Activated naive CD8-positive, alpha-beta T cell treated with anti-CD3 and anti-CD28 coated beads, Interleukin-2, amount 50 U/mL, for 24 hours (primary cell): ENCODE results near the gene SLC38A11.
A peak's percentile ranks its signal among the peaks of the same experiment; 100 is the strongest.
"Not testable (repeated sequence)": the region's sequence is repeated elsewhere in the genome, so short reads cannot be mapped to it uniquely, and the experiment has no call there.

Experiments used
- ATAC-seq: fragments of 150-1000 bp; cut with Tn5 transposase; one replicate; pipeline ENCODE4 v1.10.0; 2021
- DNase-seq: peaks from one replicate; pipeline ENCODE4 v3.0.0; 2021
- H3K27ac Mint-ChIP-seq: one replicate; pipeline ENCODE4 v1.8.0; 2021; ENCODE audit warnings: mild to moderate bottlenecking, mixed read lengths
- H3K27me3 Mint-ChIP-seq: one replicate; pipeline ENCODE4 v1.8.0; 2021; ENCODE audit warnings: mixed read lengths
- H3K36me3 Mint-ChIP-seq: one replicate; pipeline ENCODE4 v1.8.0; 2021; ENCODE audit warnings: low read depth, mixed read lengths
- H3K4me1 Mint-ChIP-seq: one replicate; pipeline ENCODE4 v1.8.0; 2021; ENCODE audit warnings: mixed read lengths
- H3K4me3 Mint-ChIP-seq: one replicate; pipeline ENCODE4 v1.8.0; 2021; ENCODE audit warnings: mild to moderate bottlenecking, moderate library complexity, mixed read lengths
- H3K9me3 Mint-ChIP-seq: one replicate; pipeline ENCODE4 v1.8.0; 2021; ENCODE audit warnings: mixed read lengths

SLC38A11 gene, protein sequence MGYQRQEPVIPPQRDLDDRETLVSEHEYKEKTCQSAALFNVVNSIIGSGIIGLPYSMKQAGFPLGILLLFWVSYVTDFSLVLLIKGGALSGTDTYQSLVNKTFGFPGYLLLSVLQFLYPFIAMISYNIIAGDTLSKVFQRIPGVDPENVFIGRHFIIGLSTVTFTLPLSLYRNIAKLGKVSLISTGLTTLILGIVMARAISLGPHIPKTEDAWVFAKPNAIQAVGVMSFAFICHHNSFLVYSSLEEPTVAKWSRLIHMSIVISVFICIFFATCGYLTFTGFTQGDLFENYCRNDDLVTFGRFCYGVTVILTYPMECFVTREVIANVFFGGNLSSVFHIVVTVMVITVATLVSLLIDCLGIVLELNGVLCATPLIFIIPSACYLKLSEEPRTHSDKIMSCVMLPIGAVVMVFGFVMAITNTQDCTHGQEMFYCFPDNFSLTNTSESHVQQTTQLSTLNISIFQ

DNA sequence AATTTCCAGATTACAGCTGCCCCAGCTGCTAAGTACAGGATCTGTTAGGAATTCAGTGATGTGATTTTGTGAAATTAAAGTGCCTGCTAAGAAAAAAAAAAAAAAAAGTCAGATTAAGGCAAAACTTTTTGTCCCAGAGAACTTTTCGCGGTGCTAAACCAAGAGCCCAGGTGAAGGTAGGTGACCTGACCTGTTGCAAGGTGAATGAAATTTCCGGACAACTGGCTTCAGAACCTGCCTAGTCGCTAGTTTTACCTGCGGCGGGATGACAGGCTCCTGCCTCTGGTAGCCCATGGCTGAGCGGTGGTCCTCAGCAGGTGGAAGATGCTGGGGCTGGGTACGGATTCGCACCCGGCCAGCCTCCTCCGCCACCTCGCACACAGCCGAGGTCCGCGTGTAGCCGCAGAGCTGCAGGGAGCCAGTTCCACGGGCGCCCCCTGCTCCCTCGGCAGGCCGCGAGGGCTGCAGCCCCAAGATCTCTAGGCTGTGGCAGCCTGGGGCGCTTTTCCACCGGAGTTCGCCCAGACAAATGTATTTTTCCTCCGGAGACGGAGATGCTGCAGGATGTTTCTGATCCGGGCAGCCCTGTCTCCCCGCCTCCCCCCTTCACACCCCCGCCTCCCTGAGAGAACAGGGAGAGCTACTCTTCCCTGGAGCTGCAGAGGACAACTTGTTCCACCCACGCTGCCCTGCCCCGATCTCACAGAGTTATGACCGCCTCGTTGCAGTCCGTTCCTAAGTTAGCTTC is at the start of gene SLC38A11:
Gene SLC38A11, minus strand, starts transcription at position 572 of the 748 bp plus-strand sequence. Its CDS starts 278 bp downstream, at position 294.
- peaks cover 24% of the 10 kb centered on the region for H3K27me3 Mint-ChIP-seq
- no peak for DNase-seq
- no peaks in the 10 kb centered on the region for H3K36me3 Mint-ChIP-seq
- no peak within 1 kb of the TSS for H3K27ac Mint-ChIP-seq
- ATAC-seq = peak; percentile 36
- H3K9me3 Mint-ChIP-seq = no peaks in the 10 kb centered on the region
- peaks cover 5% of the 10 kb centered on the region for H3K4me1 Mint-ChIP-seq
- peak within 1 kb of the TSS; percentile 5 for H3K4me3 Mint-ChIP-seq

GRCh38 chr2:165003443-165004130 is 48.3 kb upstream of the SLC38A11 start:
- ATAC-seq (no peak), DNase-seq (no peak)
- H3K9me3 Mint-ChIP-seq = no peaks in the 10 kb centered on the region
- no peaks in the 10 kb centered on the region for H3K4me1 Mint-ChIP-seq
- H3K36me3 Mint-ChIP-seq = no peaks in the 10 kb centered on the region
- no peak overlapping the region for H3K4me3 Mint-ChIP-seq
- no peak overlapping the region for H3K27ac Mint-ChIP-seq
- peaks cover 8% of the 10 kb centered on the region for H3K27me3 Mint-ChIP-seq

DNA sequence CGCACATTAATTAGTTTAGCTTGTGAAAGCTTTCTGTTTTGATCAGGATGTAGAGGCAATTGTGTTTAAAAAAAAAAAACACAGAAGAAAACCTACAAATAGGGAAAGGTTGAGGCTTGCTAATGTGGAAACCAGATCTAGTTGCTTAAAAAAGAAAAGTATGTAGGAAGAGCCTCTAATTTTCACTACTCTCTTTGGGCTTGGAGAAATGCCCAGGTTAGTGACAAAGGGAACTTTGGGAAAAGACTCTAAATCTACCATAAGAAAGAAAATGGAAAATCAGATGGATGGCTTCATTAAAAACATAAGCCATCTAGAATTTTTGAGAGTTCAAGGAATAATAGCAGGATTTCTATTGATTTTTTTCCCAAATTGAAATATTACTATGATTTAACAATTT is 47.3 kb upstream of the SLC38A11 start:
- ATAC-seq (no peak), DNase-seq (no peak)
- Mint-ChIP-seq H3K36me3 (no peaks in the 10 kb centered on the region), H3K9me3 (no peaks in the 10 kb centered on the region), H3K27ac (no peak overlapping the region), H3K4me1 (no peaks in the 10 kb centered on the region), H3K4me3 (no peak overlapping the region), H3K27me3 (peaks cover 8% of the 10 kb centered on the region)

GRCh38 chr2:164994664-164995299 is 39.5 kb upstream of the SLC38A11 start:
- H3K27me3 Mint-ChIP-seq, H3K36me3 Mint-ChIP-seq, DNase-seq, H3K27ac Mint-ChIP-seq, H3K4me3 Mint-ChIP-seq, ATAC-seq, H3K9me3 Mint-ChIP-seq: not testable (repeated sequence)
- peaks cover 15% of the 10 kb centered on the region for H3K4me1 Mint-ChIP-seq

- Mint-ChIP-seq H3K4me3 (no peak overlapping the region), H3K4me1 (peaks cover 21% of the 10 kb centered on the region), H3K27ac (no peak overlapping the region), H3K27me3 (no peaks in the 10 kb centered on the region), H3K9me3 (no peaks in the 10 kb centered on the region), H3K36me3 (no peaks in the 10 kb centered on the region)
- DNase-seq (no peak), ATAC-seq (no peak)
Measured at GRCh38 chr2:164993287-164994016, 38.1 kb upstream of the SLC38A11 start.

- no peaks in the 10 kb centered on the region for H3K27me3 Mint-ChIP-seq
- ATAC-seq = peak; percentile 72
Measured at GRCh38 chr2:164992818-164993217, 37.5 kb upstream of the SLC38A11 start.

DNA sequence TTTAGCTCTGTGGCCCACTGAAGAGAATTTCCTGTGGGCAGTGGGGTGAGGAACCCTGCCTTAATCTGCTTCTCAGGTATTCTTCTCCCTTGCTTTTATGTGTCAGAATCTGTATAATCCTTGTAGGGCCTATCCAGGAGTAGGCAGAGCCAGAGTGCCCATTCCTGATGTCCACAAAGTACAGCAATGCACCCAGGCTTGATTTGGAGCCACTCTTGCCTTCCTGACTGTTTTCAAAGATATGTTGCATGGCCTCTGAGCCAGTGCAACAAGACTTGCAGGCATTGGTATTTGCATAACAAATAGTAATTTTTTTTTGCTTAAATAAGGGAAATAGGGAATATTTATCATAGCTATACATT is 36.7 kb upstream of the SLC38A11 start:
- not testable (repeated sequence) for H3K27me3 Mint-ChIP-seq, H3K36me3 Mint-ChIP-seq, DNase-seq, H3K27ac Mint-ChIP-seq, ATAC-seq, H3K9me3 Mint-ChIP-seq, H3K4me3 Mint-ChIP-seq
- H3K4me1 Mint-ChIP-seq = peaks cover 21% of the 10 kb centered on the region

More at GRCh38 chr2:164992818-164993217, 37.5 kb upstream of the SLC38A11 start:
- DNase-seq = peak; percentile 44
- Mint-ChIP-seq H3K27ac (no peak overlapping the region), H3K9me3 (no peaks in the 10 kb centered on the region), H3K36me3 (no peaks in the 10 kb centered on the region), H3K4me3 (no peak overlapping the region), H3K4me1 (peaks cover 21% of the 10 kb centered on the region)

DNA sequence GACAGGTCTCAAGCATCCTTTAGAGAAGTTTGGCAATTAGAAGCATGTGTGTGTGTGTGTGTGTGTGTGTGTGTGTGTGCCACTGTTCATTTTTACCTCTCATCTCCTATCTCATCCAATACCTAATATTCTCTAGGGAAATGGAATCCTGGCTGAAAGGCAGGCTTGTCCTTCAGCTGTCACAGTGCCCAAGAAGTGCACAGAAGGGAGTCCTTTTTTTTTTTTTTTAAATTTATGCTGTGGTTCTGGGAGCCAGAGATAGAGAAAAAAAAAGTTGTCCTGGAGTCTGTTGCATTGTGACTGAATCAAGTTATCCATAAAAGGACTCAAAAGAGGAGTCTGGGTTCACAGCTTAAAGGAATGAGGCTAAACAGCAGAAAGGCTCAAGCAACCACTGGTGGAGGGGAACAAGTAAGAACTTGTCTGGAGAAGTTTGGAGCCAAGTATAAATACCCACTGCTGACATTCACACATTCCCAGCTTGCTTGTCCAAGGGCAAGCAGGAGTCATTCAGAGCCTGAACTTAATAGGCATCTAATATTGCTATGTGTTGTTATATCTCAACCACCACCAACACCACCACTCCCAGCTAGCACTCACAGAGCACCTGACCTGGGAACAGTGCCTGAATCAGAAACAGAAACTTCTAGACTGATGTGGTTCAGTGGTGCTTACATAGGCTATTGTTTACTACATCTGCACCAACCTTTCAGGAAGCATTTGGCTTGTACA is 36.2 kb upstream of the SLC38A11 start:
- H3K4me3 Mint-ChIP-seq, H3K27ac Mint-ChIP-seq, H3K9me3 Mint-ChIP-seq, H3K36me3 Mint-ChIP-seq, DNase-seq, H3K27me3 Mint-ChIP-seq: not testable (repeated sequence)
- peaks cover 21% of the 10 kb centered on the region for H3K4me1 Mint-ChIP-seq
- peak; percentile 12 for ATAC-seq

DNA sequence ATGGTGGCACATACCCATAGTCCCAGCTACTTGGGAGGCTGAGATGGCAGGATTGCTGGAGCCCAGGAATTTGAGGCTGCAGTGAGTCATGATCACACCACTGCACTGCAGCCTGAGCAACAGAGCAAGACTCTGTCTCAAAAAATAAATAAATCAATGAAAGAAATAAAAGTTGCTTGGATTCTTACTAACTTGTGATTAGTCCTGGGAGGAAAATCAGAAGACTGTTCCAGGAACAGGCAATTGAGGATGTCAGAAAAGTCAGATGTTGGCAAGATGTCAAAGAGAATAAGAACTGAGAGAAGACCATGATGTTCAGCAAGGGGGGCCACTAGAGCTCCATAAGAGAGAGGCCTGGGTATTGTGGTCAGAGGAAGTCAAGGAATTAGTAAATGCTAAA is 35.6 kb upstream of the SLC38A11 start:
- not testable (repeated sequence) for H3K9me3 Mint-ChIP-seq, H3K36me3 Mint-ChIP-seq, H3K4me3 Mint-ChIP-seq, H3K27me3 Mint-ChIP-seq, DNase-seq, H3K27ac Mint-ChIP-seq, ATAC-seq
- peaks cover 23% of the 10 kb centered on the region for H3K4me1 Mint-ChIP-seq

- not testable (repeated sequence) for H3K4me3 Mint-ChIP-seq, H3K27ac Mint-ChIP-seq, ATAC-seq, H3K36me3 Mint-ChIP-seq, H3K27me3 Mint-ChIP-seq, DNase-seq, H3K9me3 Mint-ChIP-seq
- H3K4me1 Mint-ChIP-seq = peaks cover 23% of the 10 kb centered on the region
Measured at GRCh38 chr2:164988805-164989204, 33.5 kb upstream of the SLC38A11 start.

- H3K9me3 Mint-ChIP-seq, H3K27me3 Mint-ChIP-seq, ATAC-seq, H3K27ac Mint-ChIP-seq, DNase-seq, H3K4me3 Mint-ChIP-seq, H3K36me3 Mint-ChIP-seq: not testable (repeated sequence)
- peaks cover 12% of the 10 kb centered on the region for H3K4me1 Mint-ChIP-seq
Measured at GRCh38 chr2:164986027-164986426, 30.7 kb upstream of the SLC38A11 start.

GRCh38 chr2:164984428-164984827 is 29.1 kb upstream of the SLC38A11 start:
- no peaks in the 10 kb centered on the region for H3K9me3 Mint-ChIP-seq
- H3K4me3 Mint-ChIP-seq = no peak overlapping the region
- no peaks in the 10 kb centered on the region for H3K27me3 Mint-ChIP-seq
- no peak for DNase-seq
- H3K36me3 Mint-ChIP-seq = no peaks in the 10 kb centered on the region
- peaks cover 20% of the 10 kb centered on the region for H3K4me1 Mint-ChIP-seq
- no peak for ATAC-seq
- H3K27ac Mint-ChIP-seq = no peak overlapping the region

DNA sequence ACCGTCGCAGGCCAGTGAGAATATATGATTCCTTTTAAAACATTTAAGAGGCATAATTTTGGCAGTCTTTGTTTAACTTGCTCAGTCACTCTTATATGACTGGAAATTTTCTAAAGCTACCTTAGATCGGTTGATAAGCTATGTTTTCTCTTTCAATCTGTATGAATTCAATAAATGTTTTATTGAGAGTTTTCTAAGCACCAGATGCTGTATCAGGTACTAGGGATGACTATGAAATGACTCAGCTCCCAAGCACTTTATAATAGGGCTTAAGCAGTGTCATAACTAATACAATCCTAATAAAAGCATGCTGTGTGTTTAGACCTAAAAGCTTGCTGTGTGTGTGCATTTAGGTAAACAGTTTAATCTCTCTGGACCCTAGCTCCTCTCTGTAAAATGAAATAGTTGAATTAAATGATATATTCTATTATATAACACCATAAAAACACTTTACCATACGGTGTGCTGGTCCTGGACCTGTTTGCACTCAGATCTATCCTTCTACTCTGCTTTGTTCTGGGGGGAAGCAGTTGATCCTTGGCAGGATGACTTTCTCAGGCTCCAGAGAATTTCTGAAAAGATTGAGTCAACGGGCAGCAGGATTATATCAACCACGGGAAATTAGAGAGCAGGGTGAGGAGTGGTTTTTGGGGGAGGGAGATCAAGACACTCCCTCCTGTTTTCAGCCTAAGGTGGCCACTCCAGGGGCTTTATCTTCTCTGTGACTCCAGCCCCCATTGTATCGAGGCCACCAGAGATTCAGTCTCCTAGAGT is 26.1 kb upstream of the SLC38A11 start:
- DNase-seq = no peak
- no peak overlapping the region for H3K27ac Mint-ChIP-seq
- H3K27me3 Mint-ChIP-seq = no peaks in the 10 kb centered on the region
- no peaks in the 10 kb centered on the region for H3K36me3 Mint-ChIP-seq
- no peak for ATAC-seq
- peaks cover 13% of the 10 kb centered on the region for H3K4me1 Mint-ChIP-seq
- no peak overlapping the region for H3K4me3 Mint-ChIP-seq
- no peaks in the 10 kb centered on the region for H3K9me3 Mint-ChIP-seq
